Measurements from ENCODE around the gene ZBTB5. TPM values are rescaled to one million over a fixed set of nuclear protein-coding genes. Genes with fewer than 3 reads are reported as not detected.

The ZBTB5 gene
- total and polyA plus RNA-seq, 2 of the 13 experiments (the other 11 are each of a cell fraction or from before 2014, with no cell fraction given) = 12.5 to 20.5 TPM

- no peak for TF ChIP-seq TIGD3 (CRISPR knock-in tag; IDR thresholded peaks at IDR 0.05; ENCODE audit: borderline replicate concordance)
- peak; percentile 55 for TF ChIP-seq ZNF407 (CRISPR knock-in tag; IDR thresholded peaks at IDR 0.05; ENCODE audit: not compliant biosample characterization)
- TF ChIP-seq THAP9 (CRISPR knock-in tag; IDR thresholded peaks at IDR 0.05; ENCODE audit: borderline replicate concordance) = peak; percentile 76
- TF ChIP-seq CREB1 (IDR thresholded peaks at IDR 0.05) = peak; percentile 46
- TF ChIP-seq CREB1 (CRISPR knock-in tag; IDR thresholded peaks at IDR 0.05) = peak; percentile 22; the same call in 1 of the 2 replicates
- TF ChIP-seq RXRB (CRISPR knock-in tag; IDR thresholded peaks at IDR 0.05; ENCODE audit: borderline replicate concordance) = peak; percentile 18; the same call in 1 of the 2 replicates
- TF ChIP-seq ZNF124 (CRISPR knock-in tag; IDR thresholded peaks at IDR 0.05) = no peak
- no peak for TF ChIP-seq TOPORS (CRISPR knock-in tag; IDR thresholded peaks at IDR 0.05)
- TF ChIP-seq HMGA1 (CRISPR knock-in tag; conservative IDR thresholded peaks at IDR 0.05) = no peak
- no peak for TF ChIP-seq SP140L (CRISPR knock-in tag; IDR thresholded peaks at IDR 0.05; ENCODE audit: borderline replicate concordance)
- TF ChIP-seq ESRRA (CRISPR knock-in tag; IDR thresholded peaks at IDR 0.05; ENCODE audit: low read depth) = peak; percentile 65
- peak; percentile 85 for TF ChIP-seq GMEB2 (CRISPR knock-in tag; IDR thresholded peaks at IDR 0.05; ENCODE audit: low read depth)
- TF ChIP-seq PLSCR1 (CRISPR knock-in tag; IDR thresholded peaks at IDR 0.05; ENCODE audit: borderline replicate concordance) = no peak
These were observed 42.8 kb downstream of the ZBTB5 start, which contains the start of gene GRHPR (continued) for GRCh38 chr9:37422289-37423104.

Measured in HepG2 (cell line).